Bronchial epithelial cell (primary cell): Measurements from ENCODE around the gene CKS2. TPM values are rescaled to one million over a fixed set of nuclear protein-coding genes. Genes with fewer than 3 reads are reported as not detected.
"Not testable (repeated sequence)": the region's sequence is repeated elsewhere in the genome, so short reads cannot be mapped to it uniquely, and the experiment has no call there.

Experiments
- DNase-seq: peaks from one replicate; pipeline ENCODE4 v3.0.0-alpha.2; 2010; ENCODE audit warnings: low read depth
- FAIRE-seq: peaks from 2 replicates; lab custom pipeline; 2011; peaks lifted over from hg19 to GRCh38; lab: Jason Lieb, UNC
- H3K27me3 ChIP-seq: 2 replicates; pipeline ENCODE4 v1.5.1; 2011; ENCODE audit warnings: low read length; ENCODE audit not compliant: control insufficient read depth, insufficient read depth
- H3K36me3 ChIP-seq: 2 replicates; pipeline ENCODE4 v1.5.1; 2011; ENCODE audit warnings: low read length; ENCODE audit not compliant: control insufficient read depth, insufficient read depth
- H3K4me3 ChIP-seq: 2 replicates; pipeline ENCODE4 v1.5.1; 2011; ENCODE audit warnings: mild to moderate bottlenecking, low read depth, low read length, control low read depth
- total RNA-seq: library from RNA; depleted of rRNA; stranded (reverse); fragments of >200 nt; gene quantifications from 2 replicates; pipeline ENCODE4 v1.2.1, GENCODE V29; 2014
- TF ChIP-seq, protein P1 (sequence below): IDR thresholded peaks from 2 replicates; pipeline ENCODE4 v1.5.1; 2011; ENCODE audit warnings: mild to moderate bottlenecking, moderate library complexity, low read length, control low read depth, inconsistent platforms; ENCODE audit not compliant: insufficient read depth, severe bottlenecking

Gene CKS2
- total RNA-seq, 1 donor from 2014 or later, result 16.3 TPM

DNA sequence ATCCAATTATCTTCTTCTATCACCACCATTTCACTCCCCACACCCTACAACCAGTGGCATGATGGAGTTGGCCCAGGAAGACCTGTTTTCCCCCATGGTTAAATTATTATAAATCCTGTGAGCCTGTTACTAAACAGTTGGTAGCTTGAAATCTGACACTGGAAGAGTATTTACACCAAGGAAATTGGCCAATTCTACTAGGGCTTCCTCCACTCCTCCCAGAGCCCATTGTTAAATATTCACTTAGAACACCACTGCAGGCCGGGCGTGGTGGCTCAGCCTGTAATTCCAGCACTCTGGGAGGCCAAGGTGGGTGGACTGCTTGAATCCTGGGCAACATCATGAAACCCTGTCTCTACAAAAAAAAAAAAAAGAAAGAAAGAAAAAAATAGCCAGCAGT, 32.4 kb upstream of the CKS2 start:
- no peak for FAIRE-seq
- Histone ChIP-seq H3K4me3 (no peak overlapping the region), H3K36me3 (no peaks in the 10 kb centered on the region), H3K27me3 (no peaks in the 10 kb centered on the region)
- no peak for DNase-seq
- TF ChIP-seq, protein P1, sequence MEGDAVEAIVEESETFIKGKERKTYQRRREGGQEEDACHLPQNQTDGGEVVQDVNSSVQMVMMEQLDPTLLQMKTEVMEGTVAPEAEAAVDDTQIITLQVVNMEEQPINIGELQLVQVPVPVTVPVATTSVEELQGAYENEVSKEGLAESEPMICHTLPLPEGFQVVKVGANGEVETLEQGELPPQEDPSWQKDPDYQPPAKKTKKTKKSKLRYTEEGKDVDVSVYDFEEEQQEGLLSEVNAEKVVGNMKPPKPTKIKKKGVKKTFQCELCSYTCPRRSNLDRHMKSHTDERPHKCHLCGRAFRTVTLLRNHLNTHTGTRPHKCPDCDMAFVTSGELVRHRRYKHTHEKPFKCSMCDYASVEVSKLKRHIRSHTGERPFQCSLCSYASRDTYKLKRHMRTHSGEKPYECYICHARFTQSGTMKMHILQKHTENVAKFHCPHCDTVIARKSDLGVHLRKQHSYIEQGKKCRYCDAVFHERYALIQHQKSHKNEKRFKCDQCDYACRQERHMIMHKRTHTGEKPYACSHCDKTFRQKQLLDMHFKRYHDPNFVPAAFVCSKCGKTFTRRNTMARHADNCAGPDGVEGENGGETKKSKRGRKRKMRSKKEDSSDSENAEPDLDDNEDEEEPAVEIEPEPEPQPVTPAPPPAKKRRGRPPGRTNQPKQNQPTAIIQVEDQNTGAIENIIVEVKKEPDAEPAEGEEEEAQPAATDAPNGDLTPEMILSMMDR, result no peak

DNA sequence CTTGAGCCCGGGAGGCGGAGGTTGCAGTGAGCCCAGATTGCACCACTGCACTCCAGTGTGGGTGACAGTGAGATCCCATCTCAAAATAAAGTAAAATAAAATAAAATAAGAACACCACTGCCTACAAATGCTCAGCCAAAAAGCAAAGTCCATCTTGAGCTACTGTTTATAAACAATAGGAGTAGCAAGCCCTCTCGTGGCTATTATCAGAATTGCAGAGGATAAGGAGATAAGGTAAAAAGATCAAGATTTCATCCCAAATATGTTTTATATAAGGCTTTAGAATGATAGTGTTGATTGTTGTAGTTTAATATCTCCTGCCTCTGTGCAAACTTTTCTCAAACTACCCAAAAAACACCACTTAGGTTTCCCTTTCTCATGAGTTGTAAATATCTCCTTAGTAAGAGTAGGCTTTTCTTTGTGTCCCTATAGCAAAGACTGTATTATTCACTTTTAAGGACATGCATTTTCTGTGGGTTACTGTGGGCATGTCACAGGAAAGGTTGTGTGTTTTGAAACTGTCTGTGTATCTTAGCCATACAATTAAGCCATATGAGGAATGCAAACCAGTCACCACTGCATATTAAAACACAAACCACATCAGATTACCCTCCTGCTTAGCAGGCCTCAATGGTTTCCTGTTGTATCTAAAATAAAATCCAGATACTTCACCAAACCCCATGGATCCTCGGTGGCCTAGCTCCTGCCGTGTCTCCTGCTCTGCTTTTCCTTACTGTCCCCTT, 31.8 kb upstream of the CKS2 start:
- peak; percentile 40 for DNase-seq
- TF ChIP-seq, protein P1, result peak; percentile 48
- H3K36me3 ChIP-seq, result no peaks in the 10 kb centered on the region
- FAIRE-seq, result no peak
- no peaks in the 10 kb centered on the region for H3K27me3 ChIP-seq
- H3K4me3 ChIP-seq, result no peak overlapping the region

DNA sequence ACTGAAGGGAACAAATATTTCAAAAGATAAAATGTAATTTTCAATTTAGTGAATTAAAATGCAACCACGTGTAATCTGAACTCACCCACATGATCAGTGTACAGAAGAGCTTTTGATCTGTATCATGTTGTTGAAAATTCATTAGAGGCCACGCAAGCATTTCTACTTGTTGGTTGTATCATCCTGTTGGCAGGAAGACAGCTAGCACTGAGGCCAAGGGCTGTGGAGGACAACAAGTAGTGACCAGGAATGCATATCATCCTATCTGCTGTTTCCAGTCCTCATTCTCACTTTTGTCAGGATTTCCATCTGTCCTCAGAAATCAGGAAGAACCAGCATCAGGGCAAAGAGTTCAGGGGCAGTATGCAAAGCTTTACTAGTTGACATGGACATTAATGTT, 29.9 kb upstream of the CKS2 start:
- Histone ChIP-seq H3K4me3 (no peak overlapping the region), H3K36me3 (no peaks in the 10 kb centered on the region), H3K27me3 (no peaks in the 10 kb centered on the region)
- FAIRE-seq, result no peak
- TF ChIP-seq, protein P1, result no peak
- no peak for DNase-seq

DNA sequence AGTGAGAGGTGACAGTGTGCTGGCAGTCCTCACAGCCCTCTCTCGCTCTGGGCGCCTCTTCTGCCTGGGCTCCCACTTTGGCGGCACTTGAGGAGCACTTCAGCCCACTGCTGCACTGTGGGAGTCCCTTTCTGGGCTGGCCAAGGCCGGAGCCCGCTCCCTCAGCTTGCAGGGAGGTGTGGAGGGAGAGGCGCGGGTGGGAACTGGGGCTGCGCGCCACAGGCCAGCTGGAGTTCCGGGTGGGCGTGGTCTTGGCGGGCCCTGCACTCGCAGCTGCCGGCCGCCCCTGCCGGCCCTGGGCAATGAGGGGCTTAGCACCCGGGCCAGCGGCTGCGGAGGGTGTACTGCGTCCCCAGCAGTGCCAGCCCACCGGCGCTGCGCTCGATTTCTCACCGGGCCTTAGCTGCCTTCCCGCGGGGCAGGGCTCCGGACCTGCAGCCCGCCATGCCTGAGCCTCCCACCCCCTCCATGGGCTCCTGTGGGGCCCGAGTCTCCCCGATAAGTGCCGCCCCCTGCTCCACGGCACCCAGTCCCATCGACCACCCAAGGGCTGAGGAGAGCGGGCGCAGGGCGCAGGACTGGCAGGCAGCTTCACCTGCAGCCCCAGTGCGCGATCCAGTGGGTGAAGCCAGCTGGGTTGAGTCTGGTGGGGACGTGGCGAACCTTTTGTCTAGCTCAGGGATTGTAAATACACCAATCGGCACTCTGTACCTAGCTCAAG, 28.6 kb upstream of the CKS2 start:
- not testable (repeated sequence) for H3K36me3 ChIP-seq, H3K4me3 ChIP-seq, H3K27me3 ChIP-seq, DNase-seq, FAIRE-seq

DNA sequence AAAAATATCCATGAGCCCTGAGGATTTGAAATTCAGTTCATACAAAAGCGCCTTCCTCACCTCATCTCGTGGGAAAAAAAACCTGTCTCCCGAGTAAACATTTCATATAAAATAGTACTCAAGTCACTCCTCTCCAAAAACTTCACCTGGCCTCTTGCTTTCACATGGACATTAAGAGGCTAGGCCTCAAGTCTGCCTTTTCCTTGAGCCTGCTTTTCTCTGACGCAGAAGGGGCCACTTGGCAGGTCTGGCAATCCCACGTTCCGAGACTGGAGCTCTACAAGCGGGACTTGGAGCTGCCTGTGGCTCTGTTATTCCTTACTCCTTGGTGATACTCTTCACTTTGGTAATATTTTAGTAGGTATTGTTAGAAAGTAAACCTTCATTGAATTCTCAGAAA, 26.9 kb upstream of the CKS2 start:
- TF ChIP-seq, protein P1, result no peak
- no peak for FAIRE-seq

DNA sequence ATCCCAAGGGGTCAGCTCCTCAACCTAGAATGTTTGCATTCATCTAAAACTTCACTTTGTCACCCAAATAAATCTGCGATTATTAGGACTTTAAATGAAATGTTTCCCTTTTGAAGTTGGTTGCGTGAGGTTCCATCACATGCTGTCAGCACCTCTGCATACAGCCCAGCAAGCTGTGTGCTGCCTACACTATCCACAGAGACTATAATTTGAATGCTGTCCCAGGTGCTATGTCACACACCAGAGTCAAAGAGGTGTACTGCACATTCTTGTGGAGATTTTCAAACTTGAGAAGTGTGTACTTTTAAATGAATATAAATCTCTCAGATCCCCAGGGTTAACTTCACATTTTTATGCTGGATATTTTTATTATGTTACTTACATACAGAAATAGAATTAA, 19.3 kb upstream of the CKS2 start:
- FAIRE-seq (no peak), DNase-seq (no peak)
- no peaks in the 10 kb centered on the region for H3K27me3 ChIP-seq
- H3K36me3 ChIP-seq, result no peaks in the 10 kb centered on the region
- TF ChIP-seq, protein P1, result no peak
- no peak overlapping the region for H3K4me3 ChIP-seq

More for the DNA sequence above, 26.9 kb upstream of the CKS2 start:
- no peak for DNase-seq
- no peak overlapping the region for H3K4me3 ChIP-seq
- H3K27me3 ChIP-seq, result no peaks in the 10 kb centered on the region
- no peaks in the 10 kb centered on the region for H3K36me3 ChIP-seq
